Activated CD8-positive, alpha-beta T cell treated with anti-CD3 and anti-CD28 coated beads for 36 hours (primary cell): ENCODE results near the gene FGD5. TPM values are rescaled to one million over a fixed set of nuclear protein-coding genes. Genes with fewer than 3 reads are reported as not detected.

Source experiments
- ATAC-seq: fragments of 200-7000 bp; cut with Tn5 transposase; one replicate; pipeline ENCODE4 v1.10.0; 2021; ENCODE audit warnings: mild to moderate bottlenecking, moderate library complexity
- CTCF ChIA-PET: fragments of 350-600 bp; sonication (Branson Sonifier 250); formaldehyde crosslinking; loops from one replicate; lab custom pipeline; 2021; ENCODE audit warnings: antibody characterized with exemption; lab: Charles Lee
- POLR2A ChIA-PET: fragments of 350-600 bp; sonication (Branson Sonifier 250); formaldehyde crosslinking; loops from one replicate; lab custom pipeline; 2021; ENCODE audit warnings: antibody characterized with exemption; lab: Charles Lee
- DNase-seq: peaks from one replicate; pipeline ENCODE4 v3.0.0-alpha.2; 2020
- H3K27ac Mint-ChIP-seq: one replicate; pipeline ENCODE4 v1.8.0; 2021; ENCODE audit warnings: mild to moderate bottlenecking, mixed read lengths
- H3K27me3 Mint-ChIP-seq: one replicate; pipeline ENCODE4 v1.8.0; 2021; ENCODE audit warnings: mixed read lengths
- H3K36me3 Mint-ChIP-seq: one replicate; pipeline ENCODE4 v1.8.0; 2021; ENCODE audit warnings: low read depth, mixed read lengths
- H3K4me1 Mint-ChIP-seq: one replicate; pipeline ENCODE4 v1.8.0; 2021; ENCODE audit warnings: low read depth, mixed read lengths
- H3K4me3 Mint-ChIP-seq: one replicate; pipeline ENCODE4 v1.8.0; 2021; ENCODE audit warnings: mild to moderate bottlenecking, moderate library complexity, mixed read lengths
- H3K9me3 Mint-ChIP-seq: one replicate; pipeline ENCODE4 v1.8.0; 2021; ENCODE audit warnings: mixed read lengths
- intact Hi-C: fragments of 100-400 bp; cut with micrococcal nuclease; formaldehyde crosslinking; loops from one replicate; pipeline ENCODE4 v1.10.0; 2022
- total RNA-seq, 2 experiments: library from RNA; stranded (reverse); gene quantifications; one replicate each; pipeline ENCODE4 v1.2.3, GENCODE V29; 2021
- TF ChIP-seq, protein P1 (sequence below): fragments of 200-600 bp; IDR thresholded peaks from one replicate; pipeline ENCODE4 v1.8.0; 2022; ENCODE audit warnings: antibody characterized with exemption, mild to moderate bottlenecking

FGD5 gene
- total RNA-seq, 2 experiments from 2014 or later, result not detected

DNA sequence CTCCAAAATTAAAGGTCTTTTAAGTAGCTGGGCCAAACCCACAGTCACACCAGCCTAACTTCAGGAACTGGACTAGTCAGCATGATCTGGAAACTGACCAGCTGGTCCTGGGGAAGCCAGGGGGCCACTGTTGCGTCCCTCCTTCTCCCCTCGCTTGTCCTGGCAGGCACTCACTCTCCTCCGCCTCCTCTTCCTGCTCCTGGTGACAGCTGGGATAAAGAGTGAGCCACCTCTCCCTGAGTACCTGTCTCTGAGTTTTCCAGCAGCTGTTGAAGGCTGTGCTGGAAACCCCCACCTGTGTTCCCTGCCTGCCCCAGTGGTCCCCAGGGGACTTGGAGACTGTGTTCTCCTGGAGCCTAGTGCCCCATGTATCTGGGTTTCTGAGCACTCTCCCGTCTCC is 56.0 kb downstream of the FGD5 start:
- ChIA-PET CTCF (no interaction called here), POLR2A (no interaction called here)
- no peak overlapping the region for H3K27ac Mint-ChIP-seq
- no peaks in the 10 kb centered on the region for H3K36me3 Mint-ChIP-seq
- H3K4me3 Mint-ChIP-seq, result no peak overlapping the region
- DNase-seq, result no peak
- H3K27me3 Mint-ChIP-seq, result no peaks in the 10 kb centered on the region
- ATAC-seq, result no peak
- intact Hi-C loops, result no loop called here
- no peaks in the 10 kb centered on the region for H3K9me3 Mint-ChIP-seq
- TF ChIP-seq, protein P1, sequence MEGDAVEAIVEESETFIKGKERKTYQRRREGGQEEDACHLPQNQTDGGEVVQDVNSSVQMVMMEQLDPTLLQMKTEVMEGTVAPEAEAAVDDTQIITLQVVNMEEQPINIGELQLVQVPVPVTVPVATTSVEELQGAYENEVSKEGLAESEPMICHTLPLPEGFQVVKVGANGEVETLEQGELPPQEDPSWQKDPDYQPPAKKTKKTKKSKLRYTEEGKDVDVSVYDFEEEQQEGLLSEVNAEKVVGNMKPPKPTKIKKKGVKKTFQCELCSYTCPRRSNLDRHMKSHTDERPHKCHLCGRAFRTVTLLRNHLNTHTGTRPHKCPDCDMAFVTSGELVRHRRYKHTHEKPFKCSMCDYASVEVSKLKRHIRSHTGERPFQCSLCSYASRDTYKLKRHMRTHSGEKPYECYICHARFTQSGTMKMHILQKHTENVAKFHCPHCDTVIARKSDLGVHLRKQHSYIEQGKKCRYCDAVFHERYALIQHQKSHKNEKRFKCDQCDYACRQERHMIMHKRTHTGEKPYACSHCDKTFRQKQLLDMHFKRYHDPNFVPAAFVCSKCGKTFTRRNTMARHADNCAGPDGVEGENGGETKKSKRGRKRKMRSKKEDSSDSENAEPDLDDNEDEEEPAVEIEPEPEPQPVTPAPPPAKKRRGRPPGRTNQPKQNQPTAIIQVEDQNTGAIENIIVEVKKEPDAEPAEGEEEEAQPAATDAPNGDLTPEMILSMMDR, result no peak
- peaks cover 7% of the 10 kb centered on the region for H3K4me1 Mint-ChIP-seq

DNA sequence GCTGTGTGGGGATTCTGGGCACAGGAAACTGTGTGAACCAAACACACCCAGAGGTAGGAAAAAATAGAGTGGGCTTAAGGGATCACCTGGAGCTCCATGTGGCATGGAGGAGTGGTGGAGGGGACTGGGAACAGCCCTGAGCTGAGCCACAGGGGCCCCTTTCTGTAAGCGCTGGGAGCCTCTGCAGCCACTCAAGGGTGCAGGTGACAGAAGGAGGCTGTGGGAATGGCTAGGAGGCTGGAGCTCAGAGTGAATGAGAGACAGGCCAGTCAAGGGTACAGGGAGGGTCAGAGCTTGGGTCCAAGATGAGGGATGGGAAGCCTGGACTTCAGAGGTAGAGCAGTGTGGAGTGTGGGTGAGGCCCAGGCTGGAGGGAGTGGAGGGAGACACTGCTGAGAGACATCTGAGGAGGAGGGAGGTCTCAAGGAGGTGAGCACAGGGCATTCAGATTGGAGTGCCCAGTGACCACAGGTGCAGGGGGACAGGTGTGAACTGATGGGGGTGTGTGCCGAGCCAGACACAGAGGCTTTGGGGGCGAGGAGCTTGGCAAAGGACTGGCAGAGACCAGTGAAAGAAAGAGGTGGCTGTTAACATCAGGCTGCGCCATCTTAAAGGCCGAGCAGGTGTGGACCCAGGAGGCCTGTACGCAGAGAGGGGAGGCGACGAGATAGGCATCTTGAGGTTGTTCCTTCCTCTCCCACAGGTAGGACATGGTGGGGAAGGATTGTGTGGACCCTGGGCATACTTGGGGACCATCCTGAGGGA is 56.8 kb downstream of the FGD5 start:
- ATAC-seq (no peak), DNase-seq (no peak)
- Mint-ChIP-seq H3K4me1 (peaks cover 10% of the 10 kb centered on the region), H3K27me3 (no peaks in the 10 kb centered on the region), H3K27ac (no peak overlapping the region), H3K36me3 (no peaks in the 10 kb centered on the region), H3K9me3 (no peaks in the 10 kb centered on the region), H3K4me3 (no peak overlapping the region)
- intact Hi-C loops, result no loop called here
- POLR2A ChIA-PET, result no interaction called here
- TF ChIP-seq, protein P1, result no peak
- CTCF ChIA-PET, result no interaction called here

DNA sequence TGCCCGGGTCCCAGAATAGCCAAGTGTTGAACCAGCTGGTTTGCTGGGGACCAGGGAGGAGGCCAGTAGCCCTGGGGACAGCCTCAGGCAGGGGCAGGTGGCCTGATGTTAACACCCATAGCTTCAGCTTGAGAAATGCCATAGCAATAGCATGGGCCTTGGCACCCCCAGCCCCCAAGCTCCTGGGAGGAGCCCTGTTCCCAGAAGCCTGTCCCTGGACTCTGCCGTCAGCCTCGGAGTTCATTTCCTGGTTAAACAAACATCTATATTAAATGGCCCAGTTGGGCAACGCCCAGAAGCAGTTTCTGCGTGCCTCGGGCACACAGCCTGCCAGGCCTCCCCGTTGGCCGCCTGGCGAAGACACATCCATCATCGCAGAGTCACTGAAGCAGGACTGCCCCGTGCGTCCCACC is 58.2 kb downstream of the FGD5 start:
- intact Hi-C loops, result no loop called here
- DNase-seq (no peak), ATAC-seq (no peak)
- H3K9me3 Mint-ChIP-seq, result no peaks in the 10 kb centered on the region
- POLR2A ChIA-PET, result no interaction called here
- TF ChIP-seq, protein P1, result no peak
- H3K4me3 Mint-ChIP-seq, result no peak overlapping the region
- no peaks in the 10 kb centered on the region for H3K36me3 Mint-ChIP-seq
- H3K27me3 Mint-ChIP-seq, result no peaks in the 10 kb centered on the region
- CTCF ChIA-PET, result no interaction called here
- H3K4me1 Mint-ChIP-seq, result peaks cover 18% of the 10 kb centered on the region
- H3K27ac Mint-ChIP-seq, result no peak overlapping the region

DNA sequence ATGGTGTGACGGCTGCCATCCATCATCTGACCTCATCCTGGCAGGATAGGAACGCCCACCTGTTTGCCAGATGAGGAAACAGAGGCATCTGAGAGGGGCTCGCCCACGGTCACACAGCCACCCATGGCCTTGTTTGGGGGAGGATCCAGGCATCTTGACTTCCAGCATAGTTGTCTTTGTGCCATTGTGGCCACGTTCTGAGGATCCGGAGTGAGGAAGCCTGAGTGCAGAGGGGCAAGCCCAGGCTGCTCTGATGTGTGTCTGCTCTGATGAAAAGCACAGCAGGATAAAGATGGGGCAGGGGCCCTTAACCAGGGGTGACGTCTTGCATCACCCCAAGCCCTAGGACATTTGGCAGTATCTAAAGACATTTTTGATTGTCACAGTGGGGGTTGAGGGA is 58.7 kb downstream of the FGD5 start:
- peaks cover 21% of the 10 kb centered on the region for H3K4me1 Mint-ChIP-seq
- DNase-seq (no peak), ATAC-seq (no peak)
- ChIA-PET POLR2A (no interaction called here), CTCF (no interaction called here)
- no peaks in the 10 kb centered on the region for H3K9me3 Mint-ChIP-seq
- H3K36me3 Mint-ChIP-seq, result no peaks in the 10 kb centered on the region
- H3K27me3 Mint-ChIP-seq, result no peaks in the 10 kb centered on the region
- intact Hi-C loops, result no loop called here
- no peak overlapping the region for H3K4me3 Mint-ChIP-seq
- TF ChIP-seq, protein P1, result no peak
- H3K27ac Mint-ChIP-seq, result no peak overlapping the region

DNA sequence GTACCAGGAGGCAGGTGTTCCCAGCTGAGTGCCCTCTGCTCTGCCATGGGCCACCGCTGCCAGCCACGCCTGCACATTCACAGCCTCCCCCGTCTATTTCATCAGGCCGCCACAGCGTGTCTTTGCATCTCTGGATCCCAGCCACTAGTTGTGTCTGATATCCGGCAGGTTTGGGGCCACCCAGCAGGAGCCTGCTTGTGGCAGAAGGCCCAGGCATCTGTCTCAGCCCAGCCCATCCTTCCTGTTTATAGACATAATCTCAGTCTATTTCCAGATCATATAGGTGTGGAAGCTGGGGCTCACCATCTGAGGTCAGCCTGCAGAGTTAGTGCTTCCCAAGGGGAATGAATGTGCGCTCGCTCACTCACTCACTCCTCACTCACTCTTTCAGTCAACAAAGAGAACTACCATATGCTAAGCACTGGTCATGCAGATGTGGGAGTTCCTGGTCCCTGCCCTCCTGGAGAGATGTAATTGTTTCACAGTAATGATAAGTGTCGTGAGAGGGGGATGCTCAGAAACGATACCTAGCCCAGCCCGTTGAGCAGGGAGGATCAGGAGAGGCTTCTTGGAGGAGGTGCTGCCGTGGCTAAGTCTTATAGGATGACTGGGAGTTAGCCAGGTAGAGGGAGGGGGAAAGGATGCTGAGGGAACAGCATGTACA is 60.6 kb downstream of the FGD5 start:
- no peak overlapping the region for H3K4me3 Mint-ChIP-seq
- H3K27me3 Mint-ChIP-seq, result no peaks in the 10 kb centered on the region
- no peaks in the 10 kb centered on the region for H3K9me3 Mint-ChIP-seq
- TF ChIP-seq, protein P1, result no peak
- intact Hi-C loops, result no loop called here
- H3K36me3 Mint-ChIP-seq, result no peaks in the 10 kb centered on the region
- peaks cover 34% of the 10 kb centered on the region for H3K4me1 Mint-ChIP-seq
- ATAC-seq (peak; percentile 73), DNase-seq (peak; percentile 47)
- ChIA-PET POLR2A (no interaction called here), CTCF (interaction anchor here (1.1 kb wide), 1 partner anchor 99 kb away, joined by 3 read pairs; no protein-coding TSS in a partner anchor)
- peak overlapping the region; percentile 1 for H3K27ac Mint-ChIP-seq
